Measurements from ENCODE around the gene TMED6. TPM values are rescaled to one million over a fixed set of nuclear protein-coding genes. Genes with fewer than 3 reads are reported as not detected.

The TMED6 gene
- total and polyA plus RNA-seq, 2 donors (not counting 3 experiments of a cell fraction or from before 2014, with no cell fraction given) = 1.2 TPM; not detected in 1

- Histone ChIP-seq H3K4me3 (replicated peaks in 1 of 3; ENCODE audit: insufficient read depth in 1 of 3, low read depth in 1 of 3, low read length in 3 of 3) (peak within 1 kb of the TSS; percentile 56 to 76 (median 59)), H2AFZ (ENCODE audit: low read depth, low read length) (peak within 1 kb of the TSS; percentile 28), H3K79me2 (ENCODE audit: control insufficient read depth, insufficient read depth, low read length) (peaks cover 38% of the 10 kb centered on the region), H3K9ac (replicated peaks; ENCODE audit: extremely low read depth, insufficient read depth, low read length) (peak within 1 kb of the TSS; percentile 83), H4K20me1 (replicated peaks; ENCODE audit: control insufficient read depth, extremely low read depth, insufficient read depth, low read length) (no peaks in the 10 kb centered on the region), H3K27ac (ENCODE audit: insufficient read depth, low read depth, low read length) (peak within 1 kb of the TSS; percentile 46), H3K4me2 (ENCODE audit: insufficient read depth, low read length) (peak within 1 kb of the TSS; percentile 90), H3K9me1 (replicated peaks; ENCODE audit: control insufficient read depth, extremely low read depth, insufficient read depth, low read length) (no peaks in the 10 kb centered on the region), H3K27me3 (ENCODE audit: control insufficient read depth in 2 of 2, insufficient read depth in 2 of 2, low read length in 2 of 2) (no peaks in the 10 kb centered on the region), H3K4me1 (ENCODE audit: control insufficient read depth, extremely low read depth, insufficient read depth, low read length) (peaks cover 10% of the 10 kb centered on the region), H3K9me3 (replicated peaks; ENCODE audit: control insufficient read depth, insufficient read depth, low read length) (no peaks in the 10 kb centered on the region), H3K36me3 (ENCODE audit: control insufficient read depth in 2 of 2, extremely low read depth in 1 of 2, insufficient read depth in 2 of 2, low read length in 2 of 2) (peaks cover 6 to 11% of the 10 kb centered on the region in 2 experiments)
- dilution Hi-C loops (cut with MboI; ENCODE audit: extremely low pct_ligation_motif_present, low sequenced_read_pairs) (no loop called here), intact Hi-C loops (cut with micrococcal nuclease) (loop anchor here (1.0 to 5.0 kb wide), 3 partner anchors 19 to 256 kb away; partner anchors contain the start of genes COG8, NFAT5, NIP7 and PDF)
- TF ChIP-seq MAX (IDR thresholded peaks at IDR 0.05; ENCODE audit: insufficient read depth, insufficient read length) (no peak), GATA2 (IDR thresholded peaks at IDR 0.05; ENCODE audit: insufficient read depth, insufficient read length, low read depth, low read length) (no peak), POLR2A (IDR thresholded peaks at IDR 0.05; ENCODE audit: low read depth, low read length) (peak; percentile 85), MYC (IDR thresholded peaks at IDR 0.05; ENCODE audit: low read depth, low read length) (peak; percentile 21), JUN (IDR thresholded peaks at IDR 0.05; ENCODE audit: borderline replicate concordance, insufficient read depth, insufficient read length, low read depth) (no peak), EZH2 (IDR thresholded peaks at IDR 0.05; ENCODE audit: borderline replicate concordance, low read depth, low read length, severe bottlenecking) (no peak), POLR2AphosphoS5 (IDR thresholded peaks at IDR 0.05; ENCODE audit: insufficient read depth, low read depth, low read length) (peak; percentile 95), FOS (IDR thresholded peaks at IDR 0.05; ENCODE audit: borderline replicate concordance, insufficient read depth, low read length) (no peak), CTCF (IDR thresholded peaks at IDR 0.05; ENCODE audit: extremely low read depth in 1 of 2, insufficient read depth in 1 of 2, low read depth in 1 of 2, low read length in 2 of 2) (peak; percentile 86 to 96)
- FAIRE-seq (peak; percentile 96), DNase-seq (ENCODE audit: low read depth, low spot score) (peak; percentile 98)
- ChIA-PET POLR2A (no interaction called here), CTCF (interaction anchor here (0.7 to 0.8 kb wide), 2 partner anchors 16 to 161 kb away, joined by 3 to 4 read pairs; no protein-coding TSS in a partner anchor)
- BruUV-seq (replicated peaks) = TSS peak; percentile 60
Observed at GRCh38 chr16:69310653-69311532, 40.7 kb downstream of the TMED6 start, which contains the start of gene VPS4A. TSS of gene VPS4A (plus strand) at chr16:69311350. CDS start at chr16:69311512, 162 bp downstream.

Data from endothelial cell of umbilical vein (primary cell).